Right lung (tissue), 5 donors: Measurements from ENCODE around the gene TBATA. TPM values are rescaled to one million over a fixed set of nuclear protein-coding genes. Genes with fewer than 3 reads are reported as not detected.

Source experiments
- polyA plus RNA-seq, 5 donors: library from polyadenylated mRNA; unstranded; fragments of 120-200 nt; gene quantifications; one replicate each; pipeline versions ENCODE4 v1.2.1 to v1.2.3, GENCODE V29; 2013; ENCODE audit warnings: inconsistent platforms in 1 of 5, low replicate concordance in 1 of 5; ENCODE audit not compliant: insufficient read length in 5 of 5, insufficient read depth in 1 of 5

The TBATA gene
- polyA plus RNA-seq, 5 donors, result 0.13 TPM; not detected in 4

Other genes with a start within 250 kb of the TBATA start
- 1 to 10 TPM; 2.6 to 5.2 (median 3.0) TPM for gene PRF1, start 182.6 kb downstream of the TBATA start, polyA plus RNA-seq
- gene ADAMTS14, start 112.9 kb downstream of the TBATA start, polyA plus RNA-seq, result 1 to 10 TPM; 5.2 to 9.5 (median 7.4) TPM
- 10 to 100 TPM; 39.8 to 51.0 (median 48.4) TPM for gene SGPL1, start 30.6 kb upstream of the TBATA start, polyA plus RNA-seq
- 10 to 100 TPM; 75.1 to 86.8 (median 80.3) TPM for gene PCBD1, start 103.2 kb upstream of the TBATA start, polyA plus RNA-seq